GM12878 (cell line): ENCODE measurements around the gene SERPINE2. TPM values are rescaled to one million over a fixed set of nuclear protein-coding genes. Genes with fewer than 3 reads are reported as not detected.

Source experiments
- BACH1 ChIP-seq: fragments of 450-650 bp; IDR thresholded peaks from 2 replicates; pipeline ENCODE4 v1.6.1; 2017; ENCODE audit warnings: mild to moderate bottlenecking, borderline replicate concordance
- BHLHE40 ChIP-seq, 2 experiments: fragments of 450-650 bp in 1 of 2; IDR thresholded peaks; 2 replicates each; pipeline ENCODE4 v1.6.1; 2011 to 2017; ENCODE audit warnings: low read depth in 2 of 2, borderline replicate concordance in 1 of 2, improper control_type of control experiment in 1 of 2, low read length in 1 of 2, mild to moderate bottlenecking in 1 of 2
- BMI1 ChIP-seq: fragments of 450-650 bp; IDR thresholded peaks from 2 replicates; pipeline ENCODE4 v1.6.1; 2016; ENCODE audit warnings: mild to moderate bottlenecking, moderate library complexity, borderline replicate concordance
- DPF2 ChIP-seq: fragments of 450-650 bp; IDR thresholded peaks from 2 replicates; pipeline ENCODE4 v1.6.1; 2017; ENCODE audit warnings: mild to moderate bottlenecking
- E4F1 ChIP-seq: fragments of 450-650 bp; IDR thresholded peaks from 2 replicates; pipeline ENCODE4 v1.6.1; 2018; ENCODE audit warnings: borderline replicate concordance, mild to moderate bottlenecking; ENCODE audit not compliant: partially characterized antibody
- EP300 ChIP-seq, 2 experiments: fragments of 150-350 bp in 1 of 2; IDR thresholded peaks; 2 replicates each; pipeline ENCODE4 v1.6.1; 2011 to 2012; ENCODE audit warnings: low read depth in 2 of 2, low read length in 2 of 2, borderline replicate concordance in 1 of 2, improper control_type of control experiment in 1 of 2, inconsistent platforms in 1 of 2; ENCODE audit not compliant: control insufficient read depth in 1 of 2
- GATAD2B ChIP-seq: fragments of 450-650 bp; conservative IDR thresholded peaks from 2 replicates; pipeline ENCODE4 v1.6.1; 2017; ENCODE audit warnings: low read depth, mild to moderate bottlenecking, moderate library complexity
- IKZF2 ChIP-seq, 2 experiments: fragments of 450-650 bp; IDR thresholded peaks; 2 replicates each; pipeline ENCODE4 v1.6.1; 2017; ENCODE audit warnings: mild to moderate bottlenecking in 2 of 2, moderate library complexity in 2 of 2
- JUND ChIP-seq: IDR thresholded peaks from 2 replicates; pipeline ENCODE4 v1.6.1; 2012; ENCODE audit warnings: low read depth, mild to moderate bottlenecking, low read length, improper control_type of control experiment, moderate library complexity
- KLF5 ChIP-seq: fragments of 450-650 bp; IDR thresholded peaks from 2 replicates; pipeline ENCODE4 v1.6.1; 2014; ENCODE audit warnings: mild to moderate bottlenecking; ENCODE audit not compliant: partially characterized antibody
- PAX5 ChIP-seq: IDR thresholded peaks from 2 replicates; pipeline ENCODE4 v1.6.1; 2011; ENCODE audit warnings: low read depth, low read length, borderline replicate concordance
- POLR2A ChIP-seq: IDR thresholded peaks from 2 replicates; pipeline ENCODE4 v1.6.1; 2011; ENCODE audit warnings: low read depth, mild to moderate bottlenecking, low read length
- POU2F2 ChIP-seq: IDR thresholded peaks from 3 replicates; pipeline ENCODE4 v1.6.1; 2011; ENCODE audit warnings: low read depth, mild to moderate bottlenecking, low read length, borderline replicate concordance
- USF1 ChIP-seq: IDR thresholded peaks from 2 replicates; pipeline ENCODE4 v1.6.1; 2011; ENCODE audit warnings: borderline replicate concordance, low read depth, mild to moderate bottlenecking, moderate library complexity, mixed read lengths, low read length; ENCODE audit not compliant: insufficient read depth; ENCODE audit errors: extremely low read length
- ZBTB33 ChIP-seq: fragments of 450-650 bp; IDR thresholded peaks from 2 replicates; pipeline ENCODE4 v1.6.1; 2017; ENCODE audit warnings: mild to moderate bottlenecking
- ZNF274 ChIP-seq: IDR thresholded peaks from one replicate; pipeline ENCODE4 v1.8.0; 2011; ENCODE audit not compliant: insufficient read length, insufficient read depth
- ZNF622 ChIP-seq: fragments of 450-650 bp; IDR thresholded peaks from 2 replicates; pipeline ENCODE4 v1.6.1; 2017; ENCODE audit warnings: mild to moderate bottlenecking, inconsistent platforms
- ZSCAN29 ChIP-seq: fragments of 450-650 bp; IDR thresholded peaks from 2 replicates; pipeline ENCODE4 v1.6.1; 2017; ENCODE audit warnings: mild to moderate bottlenecking, moderate library complexity
- polyA plus RNA-seq, 11 experiments: library from polyadenylated mRNA; depleted of rRNA in 4 of 11; unstranded in 6 of 11; stranded (reverse) in 5 of 11; fragments of >200 nt; fragmentation: Nextera tagmentation in 4 of 11; fragmentation: Illumina TruSeq in 1 of 11; extraction: Ambion mirVana in 4 of 11; extraction: Trizol in 1 of 11; gene quantifications; 1 replicate in 1 of 11; 2 replicates in 10 of 11; pipeline versions ENCODE4 v1.2.1 to v1.2.3, GENCODE V29; 2011 to 2016; ENCODE audit warnings: inconsistent platforms in 2 of 11, missing spikeins in 2 of 11, low read depth in 1 of 11
- total RNA-seq, 4 experiments: library from RNA; depleted of rRNA in 3 of 4; stranded (reverse); fragments of >200 nt in 3 of 4; fragmentation: Illumina TruSeq in 1 of 4; extraction: Trizol in 1 of 4; gene quantifications; 2 replicates each; pipeline versions ENCODE4 v1.2.1 to v1.2.3, GENCODE V29; 2013 to 2021
- TF ChIP-seq, protein P1 (sequence below): IDR thresholded peaks from 2 replicates; pipeline ENCODE4 v1.6.1; 2012; ENCODE audit warnings: improper control_type of control experiment, low read depth, low read length; ENCODE audit not compliant: insufficient replicate concordance

SERPINE2 gene
- total and polyA plus RNA-seq, 10 of the 15 experiments (the other 5 are each of a cell fraction or from before 2014, with no cell fraction given): 0.18 to 1.7 (median 0.39) TPM

DNA sequence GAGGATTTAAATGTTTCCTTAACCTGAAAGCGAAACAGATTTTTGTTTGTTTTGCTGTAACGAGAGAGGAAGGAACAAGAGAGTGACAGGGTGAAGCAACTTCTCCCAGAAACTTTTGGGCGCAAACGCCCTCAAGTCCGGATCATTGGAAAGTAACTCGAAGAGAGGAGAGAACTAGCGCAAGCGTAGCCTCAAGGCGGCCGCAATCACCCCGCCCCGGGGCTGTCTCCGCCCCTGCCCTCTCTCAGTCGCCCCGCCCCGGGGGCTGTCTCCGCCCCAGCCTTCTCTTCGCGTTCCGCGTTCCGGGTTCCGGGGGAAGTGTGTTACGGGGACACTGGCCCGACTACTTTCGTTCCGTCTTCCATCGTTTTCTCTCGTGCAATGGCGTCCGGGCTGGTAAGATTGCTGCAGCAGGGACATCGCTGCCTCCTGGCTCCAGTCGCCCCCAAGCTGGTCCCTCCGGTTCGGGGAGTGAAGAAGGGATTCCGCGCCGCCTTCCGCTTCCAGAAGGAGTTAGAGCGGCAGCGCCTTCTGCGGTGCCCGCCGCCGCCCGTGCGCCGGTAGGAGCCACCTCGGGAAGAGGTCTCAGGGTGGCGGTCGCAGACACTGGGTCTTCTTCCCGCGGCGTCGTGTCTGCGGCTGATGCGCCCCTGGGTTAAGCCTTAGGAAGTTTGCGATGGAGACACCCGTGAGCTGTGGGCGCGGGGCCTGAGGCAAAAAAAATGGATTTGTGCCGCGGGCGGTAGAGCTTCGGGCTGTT, 81.8 kb downstream of the SERPINE2 start, which contains the start of gene MRPL44 (continued):
- TF ChIP-seq, protein P1, sequence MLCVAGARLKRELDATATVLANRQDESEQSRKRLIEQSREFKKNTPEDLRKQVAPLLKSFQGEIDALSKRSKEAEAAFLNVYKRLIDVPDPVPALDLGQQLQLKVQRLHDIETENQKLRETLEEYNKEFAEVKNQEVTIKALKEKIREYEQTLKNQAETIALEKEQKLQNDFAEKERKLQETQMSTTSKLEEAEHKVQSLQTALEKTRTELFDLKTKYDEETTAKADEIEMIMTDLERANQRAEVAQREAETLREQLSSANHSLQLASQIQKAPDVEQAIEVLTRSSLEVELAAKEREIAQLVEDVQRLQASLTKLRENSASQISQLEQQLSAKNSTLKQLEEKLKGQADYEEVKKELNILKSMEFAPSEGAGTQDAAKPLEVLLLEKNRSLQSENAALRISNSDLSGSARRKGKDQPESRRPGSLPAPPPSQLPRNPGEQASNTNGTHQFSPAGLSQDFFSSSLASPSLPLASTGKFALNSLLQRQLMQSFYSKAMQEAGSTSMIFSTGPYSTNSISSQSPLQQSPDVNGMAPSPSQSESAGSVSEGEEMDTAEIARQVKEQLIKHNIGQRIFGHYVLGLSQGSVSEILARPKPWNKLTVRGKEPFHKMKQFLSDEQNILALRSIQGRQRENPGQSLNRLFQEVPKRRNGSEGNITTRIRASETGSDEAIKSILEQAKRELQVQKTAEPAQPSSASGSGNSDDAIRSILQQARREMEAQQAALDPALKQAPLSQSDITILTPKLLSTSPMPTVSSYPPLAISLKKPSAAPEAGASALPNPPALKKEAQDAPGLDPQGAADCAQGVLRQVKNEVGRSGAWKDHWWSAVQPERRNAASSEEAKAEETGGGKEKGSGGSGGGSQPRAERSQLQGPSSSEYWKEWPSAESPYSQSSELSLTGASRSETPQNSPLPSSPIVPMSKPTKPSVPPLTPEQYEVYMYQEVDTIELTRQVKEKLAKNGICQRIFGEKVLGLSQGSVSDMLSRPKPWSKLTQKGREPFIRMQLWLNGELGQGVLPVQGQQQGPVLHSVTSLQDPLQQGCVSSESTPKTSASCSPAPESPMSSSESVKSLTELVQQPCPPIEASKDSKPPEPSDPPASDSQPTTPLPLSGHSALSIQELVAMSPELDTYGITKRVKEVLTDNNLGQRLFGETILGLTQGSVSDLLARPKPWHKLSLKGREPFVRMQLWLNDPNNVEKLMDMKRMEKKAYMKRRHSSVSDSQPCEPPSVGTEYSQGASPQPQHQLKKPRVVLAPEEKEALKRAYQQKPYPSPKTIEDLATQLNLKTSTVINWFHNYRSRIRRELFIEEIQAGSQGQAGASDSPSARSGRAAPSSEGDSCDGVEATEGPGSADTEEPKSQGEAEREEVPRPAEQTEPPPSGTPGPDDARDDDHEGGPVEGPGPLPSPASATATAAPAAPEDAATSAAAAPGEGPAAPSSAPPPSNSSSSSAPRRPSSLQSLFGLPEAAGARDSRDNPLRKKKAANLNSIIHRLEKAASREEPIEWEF: no peak
- TF ChIP-seq ZSCAN29: peak; percentile 77
- no peak for TF ChIP-seq JUND
- TF ChIP-seq E4F1: peak; percentile 92
- no peak; the same call in 1 of the 2 replicates for TF ChIP-seq BMI1
- peak; percentile 71 for TF ChIP-seq BACH1
- TF ChIP-seq DPF2: peak; percentile 66
- no peak for TF ChIP-seq ZNF274
- no peak for TF ChIP-seq ZNF622
- peak; percentile 53; the same call in 1 of the 2 replicates for TF ChIP-seq PAX5
- TF ChIP-seq KLF5: peak; percentile 90
- TF ChIP-seq IKZF2 (IDR thresholded peaks at IDR 0.05): peak; percentile 36 to 73; a peak in 3 of 4 replicates
- TF ChIP-seq EP300 (IDR thresholded peaks at IDR 0.05; ENCODE audit: borderline replicate concordance in 1 of 2, control insufficient read depth in 1 of 2, low read depth in 2 of 2, low read length in 2 of 2): no peak
- TF ChIP-seq USF1: no peak
- peak; percentile 95 for TF ChIP-seq POU2F2
- TF ChIP-seq BHLHE40 (IDR thresholded peaks at IDR 0.05; ENCODE audit: borderline replicate concordance in 1 of 2, low read depth in 2 of 2, low read length in 1 of 2): peak; percentile 87 to 90
- peak; percentile 52; the same call in 1 of the 2 replicates for TF ChIP-seq ZBTB33
- TF ChIP-seq GATAD2B: peak; percentile 91
- TF ChIP-seq POLR2A: peak; percentile 96
